ENCODE measurements around the gene RHOXF2B.
"Not testable (repeated sequence)": the region's sequence is repeated elsewhere in the genome, so short reads cannot be mapped to it uniquely, and the experiment has no call there.

RHOXF2B gene

GRCh38 chrX:120040176-120040575 lies 37.3 kb downstream of the RHOXF2B start:
- H3K9ac ChIP-seq, H3K4me2 ChIP-seq, H3K9me3 ChIP-seq, H3K27ac ChIP-seq, H3K36me3 ChIP-seq, H3K27me3 ChIP-seq, H4K20me1 ChIP-seq, H3K4me3 ChIP-seq: not testable (repeated sequence)
- H3K4me1 ChIP-seq = peaks cover 16% of the 10 kb centered on the region

GRCh38 chrX:120039087-120039733 lies 38.3 kb downstream of the RHOXF2B start:
- H3K36me3 ChIP-seq, H3K27ac ChIP-seq, H3K9ac ChIP-seq, H3K4me3 ChIP-seq, H3K4me2 ChIP-seq, H4K20me1 ChIP-seq, H3K9me3 ChIP-seq, H3K27me3 ChIP-seq: not testable (repeated sequence)
- H3K4me1 ChIP-seq = peaks cover 17% of the 10 kb centered on the region

- Histone ChIP-seq H3K9ac (no peak overlapping the region), H3K9me3 (no peaks in the 10 kb centered on the region)
Measured at GRCh38 chrX:120036704-120037103, 40.8 kb downstream of the RHOXF2B start.

GRCh38 chrX:120035522-120036309 lies 41.8 kb downstream of the RHOXF2B start:
- not testable (repeated sequence) for H3K9ac ChIP-seq, H3K4me3 ChIP-seq, H3K27ac ChIP-seq, H3K9me3 ChIP-seq, H3K36me3 ChIP-seq, H4K20me1 ChIP-seq, H3K27me3 ChIP-seq
- H3K4me1 ChIP-seq = peaks cover 17% of the 10 kb centered on the region
- H3K4me2 ChIP-seq = peak overlapping the region; percentile 42
- 0 out of 2 replicates have a peak, but pooled peaks have one; percentile 25 for TF ChIP-seq Cebpa-rat (IDR thresholded peaks at IDR 0.05)

More at GRCh38 chrX:120036704-120037103, 40.8 kb downstream of the RHOXF2B start:
- no peak for TF ChIP-seq Cebpa-rat (IDR thresholded peaks at IDR 0.05)
- no peaks in the 10 kb centered on the region for H3K27me3 ChIP-seq
- no peak overlapping the region; the same call in 1 of the 2 replicates for H3K4me2 ChIP-seq
- peaks cover 17% of the 10 kb centered on the region for H3K4me1 ChIP-seq
- no peaks in the 10 kb centered on the region for H4K20me1 ChIP-seq
- no peak overlapping the region for H3K27ac ChIP-seq
- H3K4me3 ChIP-seq = no peak overlapping the region
- no peaks in the 10 kb centered on the region for H3K36me3 ChIP-seq

- H3K4me2 ChIP-seq = no peak overlapping the region
- H3K4me3 ChIP-seq = no peak overlapping the region
- no peak for TF ChIP-seq Cebpa-rat (IDR thresholded peaks at IDR 0.05)
- H3K4me1 ChIP-seq = no peaks in the 10 kb centered on the region
- no peak overlapping the region for H3K27ac ChIP-seq
- no peaks in the 10 kb centered on the region for H3K27me3 ChIP-seq
- no peaks in the 10 kb centered on the region for H3K36me3 ChIP-seq
- no peaks in the 10 kb centered on the region for H4K20me1 ChIP-seq
- peaks cover 31% of the 10 kb centered on the region for H3K9me3 ChIP-seq
- no peak overlapping the region for H3K9ac ChIP-seq
Measured at GRCh38 chrX:120029354-120029753, 48.1 kb downstream of the RHOXF2B start.

GRCh38 chrX:120023259-120023658 lies 54.2 kb downstream of the RHOXF2B start:
- Histone ChIP-seq H4K20me1 (no peaks in the 10 kb centered on the region), H3K27me3 (no peaks in the 10 kb centered on the region), H3K4me1 (no peaks in the 10 kb centered on the region), H3K9me3 (peaks cover 28% of the 10 kb centered on the region), H3K4me3 (no peak overlapping the region), H3K36me3 (no peaks in the 10 kb centered on the region), H3K4me2 (no peak overlapping the region), H3K27ac (no peak overlapping the region), H3K9ac (no peak overlapping the region)
- no peak for TF ChIP-seq Cebpa-rat (IDR thresholded peaks at IDR 0.05)

GRCh38 chrX:120022763-120023162 lies 54.7 kb downstream of the RHOXF2B start:
- no peak overlapping the region for H3K9ac ChIP-seq
- H3K4me3 ChIP-seq = no peak overlapping the region
- no peaks in the 10 kb centered on the region for H4K20me1 ChIP-seq
- no peak overlapping the region for H3K27ac ChIP-seq
- TF ChIP-seq Cebpa-rat (IDR thresholded peaks at IDR 0.05) = no peak
- H3K4me2 ChIP-seq = no peak overlapping the region
- peaks cover 28% of the 10 kb centered on the region for H3K9me3 ChIP-seq
- H3K27me3 ChIP-seq = no peaks in the 10 kb centered on the region
- no peaks in the 10 kb centered on the region for H3K36me3 ChIP-seq
- H3K4me1 ChIP-seq = no peaks in the 10 kb centered on the region
